Measurements from ENCODE around the gene OSBPL5. TPM values are rescaled to one million over a fixed set of nuclear protein-coding genes. Genes with fewer than 3 reads are reported as not detected.

The OSBPL5 gene
- total and polyA plus RNA-seq, 9 of the 15 experiments (the other 6 are each of a cell fraction or from before 2014, with no cell fraction given), result 0.06 to 14.8 (median 3.2) TPM

DNA sequence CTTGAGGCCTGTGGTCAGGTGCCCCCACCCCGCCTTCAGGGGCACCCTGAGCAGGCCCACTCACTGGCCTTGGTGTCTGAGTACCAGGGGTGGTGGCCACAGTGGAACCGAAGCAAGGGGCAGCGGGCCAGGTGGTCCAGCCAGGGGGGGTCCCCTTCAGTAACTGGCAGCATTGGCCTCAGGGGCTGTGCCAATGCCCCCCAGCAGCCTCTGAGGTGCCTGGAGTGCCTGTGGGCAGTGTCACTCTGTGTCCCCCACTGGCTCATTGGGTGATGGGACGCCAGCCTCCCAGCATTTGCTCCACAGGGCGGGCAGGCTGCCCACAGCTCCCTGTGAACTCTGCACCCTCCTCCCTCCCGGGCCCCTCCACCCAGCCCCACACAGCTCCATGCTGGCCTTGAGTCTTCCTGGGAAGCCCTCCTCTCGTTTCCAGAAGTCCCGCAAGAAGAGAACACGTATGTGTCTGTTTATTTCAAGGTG, 78.4 kb downstream of the OSBPL5 start (continued):
- TF ChIP-seq, protein P1, sequence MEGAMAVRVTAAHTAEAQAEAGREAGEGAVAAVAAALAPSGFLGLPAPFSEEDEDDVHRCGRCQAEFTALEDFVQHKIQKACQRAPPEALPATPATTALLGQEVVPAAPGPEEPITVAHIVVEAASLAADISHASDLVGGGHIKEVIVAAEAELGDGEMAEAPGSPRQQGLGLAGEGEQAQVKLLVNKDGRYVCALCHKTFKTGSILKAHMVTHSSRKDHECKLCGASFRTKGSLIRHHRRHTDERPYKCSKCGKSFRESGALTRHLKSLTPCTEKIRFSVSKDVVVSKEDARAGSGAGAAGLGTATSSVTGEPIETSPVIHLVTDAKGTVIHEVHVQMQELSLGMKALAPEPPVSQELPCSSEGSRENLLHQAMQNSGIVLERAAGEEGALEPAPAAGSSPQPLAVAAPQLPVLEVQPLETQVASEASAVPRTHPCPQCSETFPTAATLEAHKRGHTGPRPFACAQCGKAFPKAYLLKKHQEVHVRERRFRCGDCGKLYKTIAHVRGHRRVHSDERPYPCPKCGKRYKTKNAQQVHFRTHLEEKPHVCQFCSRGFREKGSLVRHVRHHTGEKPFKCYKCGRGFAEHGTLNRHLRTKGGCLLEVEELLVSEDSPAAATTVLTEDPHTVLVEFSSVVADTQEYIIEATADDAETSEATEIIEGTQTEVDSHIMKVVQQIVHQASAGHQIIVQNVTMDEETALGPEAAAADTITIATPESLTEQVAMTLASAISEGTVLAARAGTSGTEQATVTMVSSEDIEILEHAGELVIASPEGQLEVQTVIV (CRISPR knock-in tag; IDR thresholded peaks at IDR 0.05; ENCODE audit: borderline replicate concordance), result no peak
- TF ChIP-seq, protein P2, sequence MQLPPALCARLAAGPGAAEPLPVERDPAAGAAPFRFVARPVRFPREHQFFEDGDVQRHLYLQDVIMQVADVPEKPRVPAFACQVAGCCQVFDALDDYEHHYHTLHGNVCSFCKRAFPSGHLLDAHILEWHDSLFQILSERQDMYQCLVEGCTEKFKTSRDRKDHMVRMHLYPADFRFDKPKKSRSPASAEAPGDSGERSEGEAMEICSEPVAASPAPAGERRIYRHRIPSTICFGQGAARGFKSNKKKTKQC (CRISPR knock-in tag; IDR thresholded peaks at IDR 0.05), result no peak
- TF ChIP-seq MTA1 (IDR thresholded peaks at IDR 0.05; ENCODE audit: borderline replicate concordance), result no peak
- TF ChIP-seq ZNF253 (CRISPR knock-in tag; conservative IDR thresholded peaks at IDR 0.05), result no peak
- TF ChIP-seq ZEB2 (IDR thresholded peaks at IDR 0.05), result no peak
- TF ChIP-seq ZNF41 (CRISPR knock-in tag; conservative IDR thresholded peaks at IDR 0.05), result no peak
- TF ChIP-seq, protein P3, sequence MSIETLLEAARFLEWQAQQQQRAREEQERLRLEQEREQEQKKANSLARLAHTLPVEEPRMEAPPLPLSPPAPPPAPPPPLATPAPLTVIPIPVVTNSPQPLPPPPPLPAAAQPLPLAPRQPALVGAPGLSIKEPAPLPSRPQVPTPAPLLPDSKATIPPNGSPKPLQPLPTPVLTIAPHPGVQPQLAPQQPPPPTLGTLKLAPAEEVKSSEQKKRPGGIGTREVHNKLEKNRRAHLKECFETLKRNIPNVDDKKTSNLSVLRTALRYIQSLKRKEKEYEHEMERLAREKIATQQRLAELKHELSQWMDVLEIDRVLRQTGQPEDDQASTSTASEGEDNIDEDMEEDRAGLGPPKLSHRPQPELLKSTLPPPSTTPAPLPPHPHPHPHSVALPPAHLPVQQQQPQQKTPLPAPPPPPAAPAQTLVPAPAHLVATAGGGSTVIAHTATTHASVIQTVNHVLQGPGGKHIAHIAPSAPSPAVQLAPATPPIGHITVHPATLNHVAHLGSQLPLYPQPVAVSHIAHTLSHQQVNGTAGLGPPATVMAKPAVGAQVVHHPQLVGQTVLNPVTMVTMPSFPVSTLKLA (conservative IDR thresholded peaks at IDR 0.05), result no peak
- TF ChIP-seq SMAD2 (IDR thresholded peaks at IDR 0.05; ENCODE audit: low read depth, low read length), result no peak
- TF ChIP-seq CBFB (CRISPR knock-in tag; IDR thresholded peaks at IDR 0.05), result no peak
